ENCODE measurements around the gene UNC13A. TPM values are rescaled to one million over a fixed set of nuclear protein-coding genes. Genes with fewer than 3 reads are reported as not detected.

UNC13A gene
- total RNA-seq, 1 experiment from 2014 or later = 22.2 TPM

GRCh38 chr19:17685451-17686022 lies 2.6 kb downstream of the UNC13A start:
- Histone ChIP-seq H3K27ac (ENCODE audit: insufficient read length, low read depth, low read length) (no peak overlapping the region), H3K4me2 (ENCODE audit: insufficient read depth, insufficient read length, low read length) (peak overlapping the region; percentile 84), H3K9ac (ENCODE audit: extremely low read depth, insufficient read length, low read length) (no peak overlapping the region), H3T11ph (ENCODE audit: low read length) (no peak overlapping the region), H3K27me3 (ENCODE audit: insufficient read depth, low read length) (no peaks in the 10 kb centered on the region), H2AFZ (ENCODE audit: low read length) (no peak overlapping the region), H3K14ac (ENCODE audit: insufficient read depth, low read length) (no peak overlapping the region), H2BK120ac (ENCODE audit: low read depth, low read length, poor library complexity, severe bottlenecking) (no peak overlapping the region), H3K4ac (ENCODE audit: low read depth, low read length) (no peak overlapping the region), H3K23ac (ENCODE audit: insufficient read length, low read depth, low read length) (no peak overlapping the region), H2BK15ac (ENCODE audit: low read depth, low read length) (no peak overlapping the region), H3K79me1 (ENCODE audit: insufficient read depth, low read depth, low read length, poor library complexity, severe bottlenecking) (peaks cover 4% of the 10 kb centered on the region), H4K8ac (replicated peaks; ENCODE audit: insufficient read length, low read depth, low read length) (no peak overlapping the region), H3K9me3 (ENCODE audit: control insufficient read depth, low read depth, low read length) (no peaks in the 10 kb centered on the region), H3K56ac (ENCODE audit: insufficient read length, low read depth, low read length) (no peak overlapping the region), H3K79me2 (ENCODE audit: insufficient read depth, low read length) (peaks cover 12% of the 10 kb centered on the region), H3K18ac (ENCODE audit: insufficient read length, low read depth, low read length) (no peak overlapping the region), H3K4me1 (ENCODE audit: insufficient read depth, low read length) (peaks cover 4% of the 10 kb centered on the region; the same call in 1 of the 2 replicates), H4K20me1 (ENCODE audit: control insufficient read depth, insufficient read depth, insufficient read length) (no peaks in the 10 kb centered on the region), H4K91ac (ENCODE audit: insufficient read length, low read depth, low read length) (no peak overlapping the region), H2BK12ac (ENCODE audit: insufficient read length, low read depth, low read length) (no peak overlapping the region), H2BK20ac (ENCODE audit: low read depth, low read length, poor library complexity, severe bottlenecking) (no peak overlapping the region), H4K5ac (ENCODE audit: insufficient read length, low read depth, low read length) (no peak overlapping the region), H2BK5ac (ENCODE audit: insufficient read length, low read length) (no peak overlapping the region), H3K23me2 (ENCODE audit: insufficient read length, low read depth, low read length, poor library complexity, severe bottlenecking) (peaks cover 19% of the 10 kb centered on the region), H2AK5ac (ENCODE audit: insufficient read length, low read length) (no peak overlapping the region)
- peak overlapping the region; percentile 88 to 100 for H3K4me3 Mint-ChIP-seq
- TF ChIP-seq CTCF (conservative IDR thresholded peaks at IDR 0.05) = no peak
- H3K36me3 Mint-ChIP-seq (ENCODE audit: insufficient read depth in 1 of 3, low read depth in 3 of 3) = peaks cover 0 to 5% (median 2%) of the 10 kb centered on the region in 3 experiments; a peak in 3 of 7 replicates
- DNase-seq = no peak
- no peak overlapping the region for H3K27ac Mint-ChIP-seq
- H3K4me1 Mint-ChIP-seq = peaks cover 24 to 35% of the 10 kb centered on the region in 2 experiments
- no peaks in the 10 kb centered on the region; the same call in none of the 2 replicates for H3K27me3 Mint-ChIP-seq (ENCODE audit: low read depth)
- no CpG with 5 or more reads among the region's 15 CpGs for WGBS (ENCODE audit: extremely low coverage, insufficient read length, low lambda C conversion rate)
- no peaks in the 10 kb centered on the region; a peak in 1 of 5 replicates for H3K9me3 Mint-ChIP-seq

Measured in H9 (cell line).